ENCODE data around the gene PDLIM4.

The PDLIM4 gene

DNA sequence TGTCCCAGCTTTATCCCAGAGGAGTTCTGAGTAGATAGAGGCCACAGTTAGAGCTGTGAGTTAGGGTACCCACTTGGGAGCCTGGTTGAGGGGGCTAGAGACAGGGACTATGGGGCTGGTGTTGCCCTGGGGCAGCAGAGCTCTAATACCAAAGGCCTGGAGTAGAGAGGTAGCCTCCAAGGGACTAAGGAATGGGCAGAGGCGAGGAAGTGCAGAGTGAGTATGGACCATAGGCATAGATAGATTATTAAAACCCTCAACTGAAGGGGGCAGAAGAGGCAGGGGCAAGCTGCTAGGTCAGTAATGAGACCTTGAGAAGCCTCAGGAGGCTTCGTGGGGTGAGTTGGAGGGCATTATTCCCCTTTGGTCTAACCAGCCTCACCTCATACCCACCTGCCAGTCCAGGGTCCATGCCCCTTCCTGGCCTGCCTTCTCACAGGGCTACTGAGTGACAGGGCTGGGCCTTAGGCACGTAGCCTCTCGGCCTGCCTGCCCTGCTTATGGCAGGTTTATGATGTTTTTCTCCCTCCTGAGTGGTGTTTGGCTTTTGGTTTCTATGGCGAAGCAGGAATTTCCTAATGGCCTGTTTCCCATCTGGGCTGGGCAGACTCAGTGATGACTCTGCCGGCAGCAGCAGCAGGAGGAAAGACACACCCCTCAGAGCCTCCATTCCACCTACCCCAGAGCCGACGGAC lies 8.0 kb downstream of the PDLIM4 start:
- 55% methylated on average over 3 of the region's 8 CpGs for WGBS

DNA sequence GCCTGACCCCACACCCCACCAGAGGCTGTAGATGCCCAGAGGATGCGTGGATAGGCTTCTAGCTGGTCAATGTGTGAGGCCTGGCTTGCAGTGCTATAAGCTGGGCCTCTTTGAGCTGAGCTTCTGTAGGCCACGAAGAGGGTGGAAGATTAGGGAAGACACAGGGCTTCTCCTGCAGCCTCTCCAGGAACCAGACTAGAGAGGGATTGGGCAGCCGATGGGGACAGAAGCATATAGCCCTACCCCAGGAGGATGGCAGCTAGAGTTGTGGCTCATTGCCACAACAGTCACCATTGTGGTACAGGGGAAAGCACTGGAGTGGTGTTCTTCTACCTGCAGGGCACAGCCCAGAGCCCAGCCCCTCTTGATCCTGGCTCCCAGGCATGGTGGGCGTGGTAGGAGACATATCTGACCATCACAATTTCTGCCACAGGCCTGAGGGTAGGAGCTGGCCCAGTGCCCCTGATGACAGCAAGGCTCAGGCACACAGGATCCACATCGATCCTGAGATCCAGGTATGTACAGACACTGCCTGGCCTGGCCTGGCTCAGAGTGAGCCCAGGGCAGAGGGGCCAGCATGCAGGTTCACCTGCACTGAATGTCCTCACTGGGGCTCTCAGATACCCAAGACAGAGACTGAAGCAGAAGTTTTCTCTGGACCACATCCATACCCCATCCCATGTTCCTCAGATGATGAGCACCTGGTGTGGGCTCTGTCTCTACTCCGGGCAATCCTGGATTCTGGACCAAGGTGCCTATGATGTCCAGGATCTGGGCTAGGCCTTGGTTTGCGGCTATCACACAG lies 8.7 kb downstream of the PDLIM4 start:
- peak overlapping the region; percentile 2 to 37 for H3K4ac ChIP-seq (ENCODE audit: low read depth in 1 of 2, low read length in 2 of 2)

More for the DNA sequence above, 8.0 kb downstream of the PDLIM4 start:
- H3K79me1 ChIP-seq (replicated peaks; ENCODE audit: low read length, poor library complexity, severe bottlenecking) = peaks cover 34% of the 10 kb centered on the region
- no peaks in the 10 kb centered on the region for H3K27me3 ChIP-seq (ENCODE audit: control insufficient read depth in 1 of 2, insufficient read depth in 1 of 2, low read length in 2 of 2)
- H3K9ac ChIP-seq (ENCODE audit: low read length) = peak overlapping the region; percentile 88
- H3K9me3 ChIP-seq (ENCODE audit: control insufficient read depth, low read length) = no peaks in the 10 kb centered on the region
- no peak overlapping the region for H3K4ac ChIP-seq (ENCODE audit: low read depth in 1 of 2, low read length in 2 of 2)
- peak overlapping the region in 1 of 2 experiments; percentile 14 for H3K4me3 ChIP-seq (ENCODE audit: insufficient read depth in 1 of 2, low read depth in 1 of 2, low read length in 2 of 2)
- no peak overlapping the region for H3K23ac ChIP-seq (ENCODE audit: low read length in 2 of 2)
- H3K18ac ChIP-seq (ENCODE audit: low read depth in 1 of 2, low read length in 2 of 2) = peak overlapping the region in 1 of 2 experiments; percentile 82
- no peak overlapping the region for H2BK15ac ChIP-seq (ENCODE audit: low read depth, poor library complexity, severe bottlenecking)
- peaks cover 75% of the 10 kb centered on the region for H3K4me1 ChIP-seq (ENCODE audit: control insufficient read depth, insufficient read depth, low read depth, low read length)
- H3K27ac ChIP-seq (ENCODE audit: low read length, poor library complexity, severe bottlenecking) = peak overlapping the region; percentile 51
- no peak overlapping the region for H2BK120ac ChIP-seq (ENCODE audit: low read depth, low read length)
- peak overlapping the region in 1 of 2 experiments; percentile 19 for H2BK12ac ChIP-seq (ENCODE audit: low read length in 2 of 2)
- H2BK5ac ChIP-seq (ENCODE audit: low read depth, low read length, poor library complexity, severe bottlenecking) = no peak overlapping the region
- no peak overlapping the region for H3K4me2 ChIP-seq (ENCODE audit: low read length, poor library complexity, severe bottlenecking)
- no peak overlapping the region for H4K8ac ChIP-seq (ENCODE audit: low read length)
- H3K36me3 ChIP-seq (ENCODE audit: control insufficient read depth in 1 of 2, insufficient read depth in 2 of 2, low read depth in 1 of 2, low read length in 2 of 2) = peaks cover 56 to 70% of the 10 kb centered on the region in 2 experiments
- no peak overlapping the region for H3K14ac ChIP-seq (ENCODE audit: low read length in 2 of 2)
- peak overlapping the region; percentile 62 for H4K91ac ChIP-seq (ENCODE audit: low read length)
- no peak overlapping the region for H2AFZ ChIP-seq (ENCODE audit: low read depth, low read length)
- peak; percentile 98 for DNase-seq
- H2AK5ac ChIP-seq (ENCODE audit: low read length, severe bottlenecking) = peak overlapping the region; percentile 77

DNA sequence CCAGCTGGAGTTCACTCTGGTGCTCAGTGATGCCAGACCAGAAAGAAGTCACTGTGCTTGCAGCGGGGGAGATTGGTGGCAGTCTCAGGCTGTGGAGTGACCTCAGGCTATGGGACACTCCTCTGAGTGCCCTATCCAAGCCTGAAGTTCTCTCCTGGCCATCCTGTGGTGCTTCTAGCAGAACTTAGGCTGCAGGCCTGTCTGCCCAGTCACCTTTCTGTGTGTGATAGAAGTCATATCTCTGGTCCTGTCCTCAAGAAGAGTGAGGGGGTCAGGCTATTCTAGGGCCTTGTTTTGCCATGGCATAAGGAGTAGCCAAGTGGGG lies 9.3 kb downstream of the PDLIM4 start:
- Histone ChIP-seq H2BK120ac (ENCODE audit: low read depth, low read length) (no peak overlapping the region), H3K9me3 (ENCODE audit: control insufficient read depth, low read length) (no peaks in the 10 kb centered on the region), H3K4ac (ENCODE audit: low read depth in 1 of 2, low read length in 2 of 2) (no peak overlapping the region), H3K23ac (ENCODE audit: low read length in 2 of 2) (no peak overlapping the region), H3K4me3 (ENCODE audit: insufficient read depth in 1 of 2, low read depth in 1 of 2, low read length in 2 of 2) (no peak overlapping the region), H2BK12ac (ENCODE audit: low read length in 2 of 2) (peak overlapping the region in 1 of 2 experiments; percentile 1), H3K4me2 (ENCODE audit: low read length, poor library complexity, severe bottlenecking) (no peak overlapping the region), H4K8ac (ENCODE audit: low read length) (no peak overlapping the region), H2AK5ac (ENCODE audit: low read length, severe bottlenecking) (peak overlapping the region; percentile 21), H3K9ac (ENCODE audit: low read length) (peak overlapping the region; percentile 88), H4K91ac (ENCODE audit: low read length) (no peak overlapping the region), H2AFZ (ENCODE audit: low read depth, low read length) (no peak overlapping the region), H2BK15ac (ENCODE audit: low read depth, poor library complexity, severe bottlenecking) (no peak overlapping the region), H3K18ac (ENCODE audit: low read depth in 1 of 2, low read length in 2 of 2) (no peak overlapping the region), H3K36me3 (ENCODE audit: control insufficient read depth in 1 of 2, insufficient read depth in 2 of 2, low read depth in 1 of 2, low read length in 2 of 2) (peaks cover 68 to 78% of the 10 kb centered on the region in 2 experiments), H3K79me1 (replicated peaks; ENCODE audit: low read length, poor library complexity, severe bottlenecking) (peaks cover 36% of the 10 kb centered on the region), H3K14ac (ENCODE audit: low read length in 2 of 2) (no peak overlapping the region), H3K27ac (ENCODE audit: low read length, poor library complexity, severe bottlenecking) (no peak overlapping the region), H3K27me3 (ENCODE audit: control insufficient read depth in 1 of 2, insufficient read depth in 1 of 2, low read length in 2 of 2) (no peaks in the 10 kb centered on the region), H2BK5ac (ENCODE audit: low read depth, low read length, poor library complexity, severe bottlenecking) (no peak overlapping the region), H3K4me1 (ENCODE audit: control insufficient read depth, insufficient read depth, low read depth, low read length) (peaks cover 66% of the 10 kb centered on the region)
- DNase-seq = no peak
- WGBS = 100% methylated on average over 1 of the region's 1 CpG

More for the DNA sequence above, 8.7 kb downstream of the PDLIM4 start:
- Histone ChIP-seq H3K4me1 (ENCODE audit: control insufficient read depth, insufficient read depth, low read depth, low read length) (peaks cover 72% of the 10 kb centered on the region), H3K4me3 (ENCODE audit: insufficient read depth in 1 of 2, low read depth in 1 of 2, low read length in 2 of 2) (no peak overlapping the region), H3K18ac (ENCODE audit: low read depth in 1 of 2, low read length in 2 of 2) (peak overlapping the region; percentile 48 to 82), H2BK5ac (ENCODE audit: low read depth, low read length, poor library complexity, severe bottlenecking) (peak overlapping the region; percentile 40), H2AFZ (ENCODE audit: low read depth, low read length) (no peak overlapping the region), H3K36me3 (ENCODE audit: control insufficient read depth in 1 of 2, insufficient read depth in 2 of 2, low read depth in 1 of 2, low read length in 2 of 2) (peaks cover 63 to 73% of the 10 kb centered on the region in 2 experiments), H3K27me3 (ENCODE audit: control insufficient read depth in 1 of 2, insufficient read depth in 1 of 2, low read length in 2 of 2) (no peaks in the 10 kb centered on the region), H2BK15ac (ENCODE audit: low read depth, poor library complexity, severe bottlenecking) (no peak overlapping the region), H2BK12ac (ENCODE audit: low read length in 2 of 2) (peak overlapping the region in 1 of 2 experiments; percentile 60), H2BK120ac (ENCODE audit: low read depth, low read length) (no peak overlapping the region), H2AK5ac (ENCODE audit: low read length, severe bottlenecking) (peak overlapping the region; percentile 13), H3K4me2 (ENCODE audit: low read length, poor library complexity, severe bottlenecking) (no peak overlapping the region), H3K9ac (ENCODE audit: low read length) (peak overlapping the region; percentile 88), H3K9me3 (ENCODE audit: control insufficient read depth, low read length) (no peaks in the 10 kb centered on the region), H4K91ac (ENCODE audit: low read length) (peak overlapping the region; percentile 14), H3K27ac (ENCODE audit: low read length, poor library complexity, severe bottlenecking) (peak overlapping the region; percentile 48), H3K14ac (ENCODE audit: low read length in 2 of 2) (no peak overlapping the region), H3K79me1 (replicated peaks; ENCODE audit: low read length, poor library complexity, severe bottlenecking) (peaks cover 35% of the 10 kb centered on the region), H4K8ac (ENCODE audit: low read length) (no peak overlapping the region), H3K23ac (ENCODE audit: low read length in 2 of 2) (peak overlapping the region in 1 of 2 experiments; percentile 34)
- DNase-seq = no peak
- 79% methylated on average over 7 of the region's 7 CpGs for WGBS

DNA sequence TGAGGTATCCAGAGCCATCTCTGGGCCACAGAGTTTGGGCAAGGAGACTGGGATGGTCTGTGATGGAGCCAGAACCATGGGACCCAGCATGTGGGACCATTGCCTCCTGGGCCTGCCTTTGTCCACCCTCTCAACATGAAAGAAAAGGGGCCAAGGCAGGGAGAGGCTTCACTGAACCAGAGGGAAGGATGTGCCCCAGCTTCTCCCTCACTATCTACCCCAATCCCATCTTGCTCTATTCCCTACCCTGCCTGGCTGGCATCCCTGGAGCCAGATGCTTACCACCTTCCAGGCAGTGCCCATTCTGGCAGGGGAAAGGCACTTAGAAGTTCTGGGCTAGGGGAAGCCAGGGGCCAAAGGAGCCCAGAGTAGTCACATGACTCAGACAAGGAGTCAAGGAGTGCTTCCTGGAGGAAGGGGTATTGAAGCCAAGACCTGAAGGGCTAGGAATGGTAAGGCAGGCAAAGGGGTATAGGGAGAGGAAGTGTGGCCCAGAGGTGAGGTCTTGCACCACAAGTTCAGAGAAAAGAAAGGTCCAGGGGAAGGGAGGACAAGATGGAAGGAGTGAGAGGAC lies 9.8 kb downstream of the PDLIM4 start:
- Histone ChIP-seq H3K9me3 (ENCODE audit: control insufficient read depth, low read length) (no peaks in the 10 kb centered on the region), H3K4ac (ENCODE audit: low read depth in 1 of 2, low read length in 2 of 2) (no peak overlapping the region), H3K18ac (ENCODE audit: low read depth in 1 of 2, low read length in 2 of 2) (no peak overlapping the region), H3K27me3 (ENCODE audit: control insufficient read depth in 1 of 2, insufficient read depth in 1 of 2, low read length in 2 of 2) (no peaks in the 10 kb centered on the region), H3K36me3 (ENCODE audit: control insufficient read depth in 1 of 2, insufficient read depth in 2 of 2, low read depth in 1 of 2, low read length in 2 of 2) (peaks cover 68 to 78% of the 10 kb centered on the region in 2 experiments), H3K4me1 (ENCODE audit: control insufficient read depth, insufficient read depth, low read depth, low read length) (peaks cover 63% of the 10 kb centered on the region), H3K4me2 (ENCODE audit: low read length, poor library complexity, severe bottlenecking) (no peak overlapping the region), H3K79me1 (replicated peaks; ENCODE audit: low read length, poor library complexity, severe bottlenecking) (peaks cover 39% of the 10 kb centered on the region), H2AK5ac (ENCODE audit: low read length, severe bottlenecking) (peak overlapping the region; percentile 21), H2BK5ac (ENCODE audit: low read depth, low read length, poor library complexity, severe bottlenecking) (no peak overlapping the region), H2AFZ (ENCODE audit: low read depth, low read length) (no peak overlapping the region), H3K9ac (ENCODE audit: low read length) (no peak overlapping the region), H2BK12ac (ENCODE audit: low read length in 2 of 2) (no peak overlapping the region), H2BK15ac (ENCODE audit: low read depth, poor library complexity, severe bottlenecking) (no peak overlapping the region), H3K27ac (ENCODE audit: low read length, poor library complexity, severe bottlenecking) (no peak overlapping the region), H4K8ac (ENCODE audit: low read length) (peak overlapping the region; percentile 32), H2BK120ac (ENCODE audit: low read depth, low read length) (no peak overlapping the region), H3K23ac (ENCODE audit: low read length in 2 of 2) (no peak overlapping the region), H4K91ac (ENCODE audit: low read length) (no peak overlapping the region), H3K4me3 (ENCODE audit: insufficient read depth in 1 of 2, low read depth in 1 of 2, low read length in 2 of 2) (no peak overlapping the region), H3K14ac (ENCODE audit: low read length in 2 of 2) (no peak overlapping the region)
- DNase-seq = no peak
